Panc1 (cell line): Measurements from ENCODE around the gene EPN1. TPM values are rescaled to one million over a fixed set of nuclear protein-coding genes. Genes with fewer than 3 reads are reported as not detected.

ENCODE experiments used
- ATAC-seq: fragments of 200-7000 bp; cut with Tn5 transposase; 2 replicates; pipeline ENCODE4 v1.9.1; 2020; ENCODE audit warnings: mild to moderate bottlenecking, moderate library complexity
- BruUV-seq: library from RNA; stranded (reverse); fragments of 400-500 nt; replicated peaks from 2 replicates; lab custom pipeline; 2021; lab: Mats Ljungman, UMichigan
- CTCF ChIA-PET: fragments of 300-600 bp; sonication (Branson Sonifier 250); formaldehyde crosslinking; loops from one replicate; lab custom pipeline; 2022; ENCODE audit warnings: antibody characterized with exemption; lab: Charles Lee
- POLR2A ChIA-PET: fragments of 300-600 bp; sonication (Branson Sonifier 250); formaldehyde crosslinking; loops from one replicate; lab custom pipeline; 2022; ENCODE audit warnings: antibody characterized with exemption; lab: Charles Lee
- DNase-seq: peaks from one replicate; pipeline ENCODE4 v3.0.0-alpha.2; 2010; ENCODE audit warnings: low read depth, low spot score
- H3K27ac ChIP-seq: 2 replicates; pipeline ENCODE4 v1.5.1; 2011; ENCODE audit warnings: mild to moderate bottlenecking, low read length, inconsistent platforms
- H3K27me3 ChIP-seq: fragments of 200-500 bp; sonication (Bioruptor generic); 2 replicates; pipeline ENCODE4 v1.6.0; 2014; ENCODE audit warnings: low read length, inconsistent platforms; ENCODE audit not compliant: control insufficient read depth, insufficient read depth
- H3K36me3 ChIP-seq: fragments of 200-500 bp; sonication (Bioruptor generic); 2 replicates; pipeline ENCODE4 v1.5.1; 2014; ENCODE audit warnings: inconsistent platforms, mild to moderate bottlenecking, low read length, moderate library complexity; ENCODE audit not compliant: control insufficient read depth, insufficient read depth
- H3K4me1 ChIP-seq: 2 replicates; pipeline ENCODE4 v1.5.1; 2011; ENCODE audit warnings: inconsistent platforms, mild to moderate bottlenecking, low read length, moderate library complexity; ENCODE audit not compliant: control insufficient read depth, insufficient read depth
- H3K4me3 ChIP-seq, 2 experiments: 2 replicates each; pipeline ENCODE4 v1.5.1; 2011 to 2012; ENCODE audit warnings: low read depth in 2 of 2, low read length in 2 of 2, mild to moderate bottlenecking in 2 of 2, inconsistent platforms in 1 of 2, moderate library complexity in 1 of 2
- H3K9me3 ChIP-seq: fragments of 200-500 bp; sonication (Bioruptor generic); 2 replicates; pipeline ENCODE4 v1.5.1; 2014; ENCODE audit warnings: low read depth, mild to moderate bottlenecking, inconsistent platforms, low read length, moderate library complexity; ENCODE audit not compliant: control insufficient read depth, insufficient read depth
- CTCF ChIP-seq: fragments of 450-650 bp; IDR thresholded peaks from 2 replicates; pipeline ENCODE4 v1.5.1; 2017; ENCODE audit warnings: mild to moderate bottlenecking
- POLR2AphosphoS5 ChIP-seq: IDR thresholded peaks from 2 replicates; pipeline ENCODE4 v1.6.1; 2012; ENCODE audit warnings: mild to moderate bottlenecking, low read depth, low read length, moderate library complexity
- REST ChIP-seq, 2 experiments: IDR thresholded peaks; 2 replicates each; pipeline ENCODE4 v1.6.1; 2011 to 2012; ENCODE audit warnings: low read depth in 2 of 2, control low read depth in 1 of 2, low read length in 1 of 2, mild to moderate bottlenecking in 1 of 2, moderate library complexity in 1 of 2; ENCODE audit not compliant: insufficient read depth in 1 of 2
- SIN3A ChIP-seq: IDR thresholded peaks from 2 replicates; pipeline ENCODE4 v1.6.1; 2012; ENCODE audit warnings: low read depth, mild to moderate bottlenecking, low read length, moderate library complexity, borderline replicate concordance; ENCODE audit not compliant: insufficient read depth
- TCF7L2 ChIP-seq: IDR thresholded peaks from 2 replicates; pipeline ENCODE4 v1.6.1; 2011; ENCODE audit warnings: mild to moderate bottlenecking, low read depth, low read length, inconsistent platforms
- in situ Hi-C: cut with HindIII; loops from 2 replicates; pipeline ENCODE4 v1.10.0; 2016; ENCODE audit warnings: low sequenced_read_pairs, low pct_unique_long_range_greater_than_20kb
- intact Hi-C: fragments of 100-400 bp; cut with micrococcal nuclease; formaldehyde crosslinking; loops from one replicate; pipeline ENCODE4 v1.10.0; 2022; ENCODE audit not compliant: unreplicated experiment
- total RNA-seq: library from RNA; stranded (reverse); gene quantifications from one replicate; pipeline ENCODE4 v1.2.1, GENCODE V29; 2021; ENCODE audit not compliant: unreplicated experiment

The EPN1 gene
- total RNA-seq, 1 experiment from 2014 or later = 361 TPM

GRCh38 chr19:55653651-55654322 lies 21.2 kb upstream of the EPN1 start:
- in situ Hi-C loops = no loop called here
- CTCF ChIA-PET = interaction anchor here (0.6 to 1.8 kb wide), 11 partner anchors 14 to 1543 kb away, joined by 3 to 10 read pairs (median 5); no protein-coding TSS in a partner anchor
- intact Hi-C loops = no loop called here
- H3K4me1 ChIP-seq = peaks cover 24% of the 10 kb centered on the region
- POLR2A ChIA-PET = interaction anchor here (0.6 to 1.2 kb wide), 6 partner anchors 14 to 484 kb away, joined by 4 to 7 read pairs (median 5); no protein-coding TSS in a partner anchor
- TF ChIP-seq SIN3A (peak; percentile 84; the same call in 1 of the 2 replicates), POLR2AphosphoS5 (peak; percentile 86), TCF7L2 (peak; percentile 49; the same call in 1 of the 2 replicates), CTCF (peak; percentile 100), REST (IDR thresholded peaks at IDR 0.05; ENCODE audit: insufficient read depth in 1 of 2, low read depth in 2 of 2, low read length in 1 of 2) (no peak)
- H3K36me3 ChIP-seq = peaks cover 16% of the 10 kb centered on the region
- no peaks in the 10 kb centered on the region for H3K27me3 ChIP-seq
- ATAC-seq (peak; percentile 62), DNase-seq (peak; percentile 99)
- BruUV-seq = TSS peak; percentile 93
- no peaks in the 10 kb centered on the region for H3K9me3 ChIP-seq
- H3K27ac ChIP-seq = peak overlapping the region; percentile 99
- peak overlapping the region; percentile 72 to 82 for H3K4me3 ChIP-seq

- no TSS peak for BruUV-seq
Observed at GRCh38 chr19:55654323-55654867, 20.6 kb upstream of the EPN1 start.

More at GRCh38 chr19:55654323-55654867, 20.6 kb upstream of the EPN1 start:
- H3K9me3 ChIP-seq = no peaks in the 10 kb centered on the region
- H3K36me3 ChIP-seq = peaks cover 16% of the 10 kb centered on the region
- DNase-seq = peak; percentile 99
- H3K4me1 ChIP-seq = peaks cover 24% of the 10 kb centered on the region
- in situ Hi-C loops = no loop called here
- TF ChIP-seq TCF7L2 (no peak), CTCF (no peak), SIN3A (no peak; the same call in 1 of the 2 replicates), POLR2AphosphoS5 (no peak), REST (IDR thresholded peaks at IDR 0.05; ENCODE audit: insufficient read depth in 1 of 2, low read depth in 2 of 2, low read length in 1 of 2) (no peak)
- peak; percentile 77 for ATAC-seq
- peak overlapping the region; percentile 72 to 82 for H3K4me3 ChIP-seq
- ChIA-PET POLR2A (interaction anchor here (0.6 to 1.2 kb wide), 6 partner anchors 13 to 484 kb away, joined by 4 to 7 read pairs (median 5); no protein-coding TSS in a partner anchor), CTCF (interaction anchor here (0.6 to 1.8 kb wide), 6 partner anchors 16 to 1543 kb away, joined by 3 to 9 read pairs (median 4); no protein-coding TSS in a partner anchor)
- H3K27me3 ChIP-seq = no peaks in the 10 kb centered on the region
- peak overlapping the region; percentile 99 for H3K27ac ChIP-seq
- intact Hi-C loops = no loop called here
